ENCODE measurements around the gene DLL3.

DLL3 gene

GRCh38 chr19:39539518-39540332 lies 41.0 kb downstream of the DLL3 start, which contains the start of gene EID2 (continued):
- TF ChIP-seq ZNF37A (tag by site-specific recombination; IDR thresholded peaks at IDR 0.05) (no peak), ZEB2 (tag by site-specific recombination; IDR thresholded peaks at IDR 0.05) (no peak; the same call in none of the 2 replicates), ZNF626 (tag by site-specific recombination; IDR thresholded peaks at IDR 0.05) (no peak), ZNF398 (tag by site-specific recombination; IDR thresholded peaks at IDR 0.05) (no peak), TRIM28 (IDR thresholded peaks at IDR 0.05; ENCODE audit: borderline replicate concordance, low read length) (no peak), ZBTB44 (tag by site-specific recombination; IDR thresholded peaks at IDR 0.05) (peak; percentile 55; the same call in 1 of the 2 replicates), ZNF701 (tag by site-specific recombination; IDR thresholded peaks at IDR 0.05) (no peak), ZNF792 (tag by site-specific recombination; IDR thresholded peaks at IDR 0.05) (no peak), ZBTB48 (tag by site-specific recombination; IDR thresholded peaks at IDR 0.05) (no peak), ZNF223 (tag by site-specific recombination; IDR thresholded peaks at IDR 0.05) (no peak), ZNF416 (tag by site-specific recombination; IDR thresholded peaks at IDR 0.05) (no peak), ZBTB17 (tag by site-specific recombination; IDR thresholded peaks at IDR 0.05) (peak; percentile 75), ZNF558 (tag by site-specific recombination; IDR thresholded peaks at IDR 0.05) (no peak), ZNF670 (tag by site-specific recombination; IDR thresholded peaks at IDR 0.05; ENCODE audit: low read depth) (no peak), ZFP69B (tag by site-specific recombination; IDR thresholded peaks at IDR 0.05) (no peak), ZBTB26 (tag by site-specific recombination; optimal IDR thresholded peaks at IDR 0.05) (peak; percentile 100), SCRT2 (tag by site-specific recombination; IDR thresholded peaks at IDR 0.05) (no peak), ZNF596 (tag by site-specific recombination; IDR thresholded peaks at IDR 0.05) (no peak; the same call in 1 of the 2 replicates), ZNF776 (tag by site-specific recombination; IDR thresholded peaks at IDR 0.05; ENCODE audit: borderline replicate concordance) (no peak)

- CTCF ChIA-PET: interaction anchor here (0.6 to 4.2 kb wide), 17 partner anchors 11 to 252 kb away, joined by 3 to 30 read pairs (median 4); partner anchors contain the start of gene RPS16
- peaks cover 16% of the 10 kb centered on the region for H3K4me1 ChIP-seq (ENCODE audit: control insufficient read depth, insufficient read depth, low read length)
- peak overlapping the region; percentile 97; the same call in 1 of the 2 replicates for H3K27ac ChIP-seq (ENCODE audit: extremely low read depth, low read depth, low read length)
- H3K4me3 ChIP-seq (ENCODE audit: low read depth, low read length): no peak overlapping the region
- POLR2A ChIA-PET: interaction anchor here (0.6 to 2.3 kb wide), 4 partner anchors 14 to 149 kb away, joined by 3 to 30 read pairs (median 4); partner anchors contain the start of genes MED29, PAF1 and RPS16
- H3K36me3 ChIP-seq (ENCODE audit: control insufficient read depth in 2 of 2, insufficient read depth in 1 of 2, low read length in 2 of 2): peaks cover 2 to 27% of the 10 kb centered on the region in 2 experiments
- no peaks in the 10 kb centered on the region for H3K9me3 ChIP-seq (ENCODE audit: control insufficient read depth, insufficient read depth, low read depth, low read length)
- TF ChIP-seq SP7 (tag by site-specific recombination; IDR thresholded peaks at IDR 0.05) (0 out of 2 replicates have a peak, but pooled peaks have one; percentile 23), ZEB2 (tag by site-specific recombination; IDR thresholded peaks at IDR 0.05) (no peak; the same call in 1 of the 2 replicates), PRDM10 (tag by site-specific recombination; IDR thresholded peaks at IDR 0.05) (peak; percentile 53; the same call in 1 of the 2 replicates), KLF10 (tag by site-specific recombination; IDR thresholded peaks at IDR 0.05) (0 out of 2 replicates have a peak, but pooled peaks have one; percentile 2), KLF16 (tag by site-specific recombination; IDR thresholded peaks at IDR 0.05) (no peak), ZNF366 (tag by site-specific recombination; conservative IDR thresholded peaks at IDR 0.05) (no peak), ZXDB (tag by site-specific recombination; IDR thresholded peaks at IDR 0.05) (0 out of 2 replicates have a peak, but pooled peaks have one; percentile 26), ZNF692 (tag by site-specific recombination; IDR thresholded peaks at IDR 0.05) (peak; percentile 22; the same call in 1 of the 2 replicates), ZNF114 (tag by site-specific recombination; IDR thresholded peaks at IDR 0.05) (no peak), ZNF133 (tag by site-specific recombination; IDR thresholded peaks at IDR 0.05) (no peak)
These were observed 41.6 kb downstream of the DLL3 start for GRCh38 chr19:39540333-39540673.
